OCI-LY7 (cell line): ENCODE measurements around the gene PCDHA7.
"Not testable (repeated sequence)": the region's sequence is repeated elsewhere in the genome, so short reads cannot be mapped to it uniquely, and the experiment has no call there.

Experiments used
- CTCF ChIP-seq: fragments of 200-600 bp; sonication (generic); conservative IDR thresholded peaks from 2 replicates; pipeline ENCODE4 v1.5.1; 2014; ENCODE audit warnings: mild to moderate bottlenecking, antibody characterized with exemption, low read length, moderate library complexity, mixed read lengths
- EZH2phosphoT487 ChIP-seq: fragments of 200-600 bp; sonication (generic); IDR thresholded peaks from 2 replicates; pipeline ENCODE4 v1.6.1; 2018; ENCODE audit warnings: low read depth, borderline replicate concordance, mild to moderate bottlenecking, mixed run types, antibody characterized with exemption, low read length, moderate library complexity, mixed read lengths

- TF ChIP-seq CTCF, EZH2phosphoT487: not testable (repeated sequence)
Measured at GRCh38 chr5:140787849-140788504, 46.1 kb upstream of the PCDHA7 start.
